GM10248 (cell line): Measurements from ENCODE around the gene GHRH.

Experiments used
- CTCF ChIA-PET: fragments of 300-600 bp; sonication (Branson Sonifier 250); formaldehyde crosslinking; extraction: SDS; loops from one replicate; lab custom pipeline; 2021; ENCODE audit warnings: antibody characterized with exemption; lab: Yijun Ruan, JAX
- POLR2A ChIA-PET: fragments of 350-650 bp; sonication (Branson Sonifier 250); formaldehyde crosslinking; extraction: SDS; loops from one replicate; lab custom pipeline; 2020; ENCODE audit warnings: antibody characterized with exemption; lab: Yijun Ruan, JAX
- DNase-seq: peaks from one replicate; pipeline ENCODE4 v3.0.0; 2012; ENCODE audit errors: extremely low spot score
- CTCF ChIP-seq: IDR thresholded peaks from 2 replicates; pipeline ENCODE4 v1.5.1; 2012; ENCODE audit warnings: mild to moderate bottlenecking, low read depth; ENCODE audit errors: extremely low read depth, missing control alignments, control extremely low read depth

The GHRH gene

GRCh38 chr20:37283530-37284195, 22.0 kb upstream of the GHRH start:
- CTCF ChIA-PET = interaction anchor here (1.4 to 14.2 kb wide), 2 partner anchors 16 to 102 kb away, joined by 5 to 110 read pairs; no protein-coding TSS in a partner anchor
- POLR2A ChIA-PET = no interaction called here
- TF ChIP-seq CTCF = no peak
- DNase-seq = no peak

GRCh38 chr20:37282556-37282955, 20.9 kb upstream of the GHRH start:
- ChIA-PET CTCF (interaction anchor here (0.7 to 14.2 kb wide), 5 partner anchors 14 to 107 kb away, joined by 3 to 110 read pairs (median 4); no protein-coding TSS in a partner anchor), POLR2A (no interaction called here)

GRCh38 chr20:37280403-37280802, 18.8 kb upstream of the GHRH start:
- no peak for DNase-seq
- ChIA-PET CTCF (interaction anchor here (0.8 to 14.2 kb wide), 4 partner anchors 12 to 250 kb away, joined by 3 to 110 read pairs (median 4); no protein-coding TSS in a partner anchor), POLR2A (no interaction called here)
- TF ChIP-seq CTCF = no peak

More at GRCh38 chr20:37282556-37282955, 20.9 kb upstream of the GHRH start:
- no peak for DNase-seq
- TF ChIP-seq CTCF = no peak

- CTCF ChIA-PET = interaction anchor here (0.8 to 14.2 kb wide), 4 partner anchors 10 to 104 kb away, joined by 3 to 110 read pairs (median 4); partner anchors contain the start of gene MANBAL
- no peak for DNase-seq
- POLR2A ChIA-PET = no interaction called here
- no peak for TF ChIP-seq CTCF
Measured at GRCh38 chr20:37279820-37280219, 18.2 kb upstream of the GHRH start.

GRCh38 chr20:37278966-37279590, 17.5 kb upstream of the GHRH start:
- no peak for DNase-seq
- CTCF ChIA-PET = interaction anchor here (1.3 to 14.2 kb wide), 2 partner anchors 10 to 11 kb away, joined by 5 to 110 read pairs; partner anchors contain the start of gene MANBAL
- TF ChIP-seq CTCF = no peak
- POLR2A ChIA-PET = interaction anchor here (0.6 kb wide), 1 partner anchor 80 kb away, joined by 3 read pairs; no protein-coding TSS in a partner anchor

GRCh38 chr20:37277253-37277593, 15.6 kb upstream of the GHRH start:
- ChIA-PET POLR2A (no interaction called here), CTCF (interaction anchor here (1.1 to 14.2 kb wide), 14 partner anchors 9 to 256 kb away, joined by 3 to 110 read pairs (median 6); partner anchors contain the start of gene MANBAL)
- TF ChIP-seq CTCF = no peak
- no peak for DNase-seq
